Measurements from ENCODE around the gene ATP1A4. TPM values are rescaled to one million over a fixed set of nuclear protein-coding genes. Genes with fewer than 3 reads are reported as not detected.

ATP1A4 gene
- total and polyA plus RNA-seq, 2 of the 8 experiments (the other 6 are each of a cell fraction or from before 2014, with no cell fraction given): 0.48 to 0.61 TPM

DNA sequence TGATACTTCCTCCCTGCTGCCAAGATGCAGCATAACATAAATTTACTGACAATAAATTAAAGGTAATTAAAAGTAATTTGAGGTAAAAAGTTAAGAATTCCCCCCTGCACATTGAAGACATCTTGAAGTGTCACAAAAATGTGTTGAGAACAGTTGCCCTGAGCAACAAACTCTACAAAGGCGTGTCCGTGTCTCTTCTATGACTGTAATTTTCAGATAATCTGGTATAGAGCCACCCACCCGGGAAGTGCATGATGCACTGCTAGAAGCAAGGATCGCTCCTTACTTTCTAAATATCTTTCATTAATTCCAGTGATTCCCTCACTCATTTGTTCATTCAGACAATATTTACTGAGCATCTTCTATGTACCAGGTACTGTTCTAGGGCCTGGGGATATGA is 27.9 kb downstream of the ATP1A4 start:
- Histone ChIP-seq H3K36me3 (ENCODE audit: control insufficient read depth in 2 of 4, insufficient read depth in 4 of 4, low read length in 3 of 4) (no peaks in the 10 kb centered on the region), H3K4me1 (replicated peaks in 1 of 4; ENCODE audit: control insufficient read depth in 3 of 4, insufficient read depth in 4 of 4, low read length in 3 of 4) (peaks cover 0 to 6% (median 0%) of the 10 kb centered on the region in 4 experiments; a peak in 2 of 7 replicates), H3K9me3 (ENCODE audit: insufficient read depth in 2 of 2, low read depth in 1 of 2, low read length in 1 of 2) (no peaks in the 10 kb centered on the region), H3K79me1 (ENCODE audit: low read depth, low read length) (no peaks in the 10 kb centered on the region), H3K27ac (ENCODE audit: low read depth, low read length) (no peak overlapping the region), H3K14ac (ENCODE audit: insufficient read length) (no peak overlapping the region), H2BK12ac (ENCODE audit: low read depth, low read length) (no peak overlapping the region), H4K20me1 (replicated peaks in 1 of 2; ENCODE audit: control insufficient read depth in 1 of 2, insufficient read depth in 2 of 2, low read length in 2 of 2) (no peaks in the 10 kb centered on the region), H4K5ac (ENCODE audit: insufficient read length, low read depth, low read length) (no peak overlapping the region), H2BK15ac (ENCODE audit: low read length) (no peak overlapping the region; the same call in 1 of the 2 replicates), H2AFZ (ENCODE audit: low read length) (no peak overlapping the region), H3K4me2 (ENCODE audit: insufficient read depth in 1 of 2, low read depth in 2 of 2, low read length in 2 of 2) (no peak overlapping the region), H3K23ac (ENCODE audit: insufficient read length) (no peak overlapping the region), H2BK20ac (ENCODE audit: low read length) (no peak overlapping the region), H3K18ac (ENCODE audit: extremely low read depth, low read length) (no peak overlapping the region), H2AK5ac (ENCODE audit: low read depth, low read length) (no peak overlapping the region), H2BK120ac (replicated peaks; ENCODE audit: low read depth, low read length) (no peak overlapping the region), H3K79me2 (ENCODE audit: control insufficient read depth in 1 of 2, insufficient read depth in 2 of 2, low read length in 2 of 2) (no peaks in the 10 kb centered on the region), H3K4ac (replicated peaks; ENCODE audit: insufficient read length, low read depth, low read length) (no peak overlapping the region), H3K27me3 (replicated peaks in 1 of 4; ENCODE audit: control insufficient read depth in 3 of 4, extremely low read depth in 1 of 4, insufficient read depth in 3 of 4, low read length in 3 of 4) (no peaks in the 10 kb centered on the region), H3K23me2 (ENCODE audit: low read depth, low read length) (no peaks in the 10 kb centered on the region; the same call in 1 of the 2 replicates), H4K8ac (ENCODE audit: extremely low read depth, insufficient read depth, low read length) (no peak overlapping the region), H3K9ac (replicated peaks in 1 of 4; ENCODE audit: extremely low read depth in 1 of 4, low read depth in 3 of 4, low read length in 3 of 4) (no peak overlapping the region), H4K91ac (replicated peaks; ENCODE audit: insufficient read length, low read length) (peak overlapping the region; percentile 77), H2BK5ac (ENCODE audit: low read depth, low read length) (no peak overlapping the region), H3K4me3 (ENCODE audit: extremely low read depth in 1 of 4, insufficient read depth in 2 of 4, low read depth in 3 of 4, low read length in 4 of 4) (no peak overlapping the region), H3K56ac (replicated peaks; ENCODE audit: insufficient read length, low read depth, low read length) (no peak overlapping the region)
- TF ChIP-seq, protein P1, sequence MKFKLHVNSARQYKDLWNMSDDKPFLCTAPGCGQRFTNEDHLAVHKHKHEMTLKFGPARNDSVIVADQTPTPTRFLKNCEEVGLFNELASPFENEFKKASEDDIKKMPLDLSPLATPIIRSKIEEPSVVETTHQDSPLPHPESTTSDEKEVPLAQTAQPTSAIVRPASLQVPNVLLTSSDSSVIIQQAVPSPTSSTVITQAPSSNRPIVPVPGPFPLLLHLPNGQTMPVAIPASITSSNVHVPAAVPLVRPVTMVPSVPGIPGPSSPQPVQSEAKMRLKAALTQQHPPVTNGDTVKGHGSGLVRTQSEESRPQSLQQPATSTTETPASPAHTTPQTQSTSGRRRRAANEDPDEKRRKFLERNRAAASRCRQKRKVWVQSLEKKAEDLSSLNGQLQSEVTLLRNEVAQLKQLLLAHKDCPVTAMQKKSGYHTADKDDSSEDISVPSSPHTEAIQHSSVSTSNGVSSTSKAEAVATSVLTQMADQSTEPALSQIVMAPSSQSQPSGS (IDR thresholded peaks at IDR 0.05; ENCODE audit: low read length): no peak
- TF ChIP-seq EZH2 (IDR thresholded peaks at IDR 0.05; ENCODE audit: low read depth, low read length, severe bottlenecking): no peak
- POLR2A ChIA-PET (ENCODE audit: partially characterized antibody): interaction anchor here (4.9 kb wide), 1 partner anchor 8 kb away, joined by 26 read pairs; no protein-coding TSS in a partner anchor
- FAIRE-seq (no peak), DNase-seq (ENCODE audit: low read depth in 1 of 2, low spot score in 2 of 2) (no peak)
- WGBS, 2 experiments (ENCODE audit: extremely low coverage in 1 of 2, insufficient coverage in 1 of 2, insufficient read length in 1 of 2, insufficient replicate concordance in 2 of 2, low coverage in 1 of 2, low lambda C conversion rate in 2 of 2, missing lambda C conversion rate in 1 of 2): 96% methylated on average over 4 of the region's 4 CpGs; no CpG with 5 or more reads in 1 of the 2 experiments
- CTCF ChIA-PET (ENCODE audit: partially characterized antibody): interaction anchor here (1.0 to 5.8 kb wide), 8 partner anchors 12 to 133 kb away, joined by 3 to 40 read pairs (median 4); partner anchors contain the start of gene CASQ1
